ENCODE results near the gene CDC42BPA. TPM values are rescaled to one million over a fixed set of nuclear protein-coding genes. Genes with fewer than 3 reads are reported as not detected.

The CDC42BPA gene
- total RNA-seq, 4 donors from 2014 or later = 16.8 to 26.9 (median 22.5) TPM

- no peak for TF ChIP-seq CTCF (IDR thresholded peaks at IDR 0.05)
- no peak for TF ChIP-seq POLR2A (IDR thresholded peaks at IDR 0.05)
- 90 to 92% methylated on average over 2 of the region's 2 CpGs for WGBS, 2 donors
- no peak overlapping the region for H3K4me3 ChIP-seq (ENCODE audit: low read depth, poor library complexity, severe bottlenecking)
Measured at GRCh38 chr1:227321035-227321434, 2.7 kb upstream of the CDC42BPA start.

GRCh38 chr1:227320476-227320875 is 2.2 kb upstream of the CDC42BPA start:
- TF ChIP-seq POLR2A (IDR thresholded peaks at IDR 0.05) (no peak), CTCF (IDR thresholded peaks at IDR 0.05) (no peak)
- H3K4me3 ChIP-seq (ENCODE audit: low read depth, poor library complexity, severe bottlenecking) = no peak overlapping the region
- intact Hi-C loops (cut with DNase I; ENCODE audit: low total_unique reads) = no loop called here
- WGBS, 2 donors = 70 to 84% methylated on average over 4 of the region's 4 CpGs
- no peak for DNase-seq (ENCODE audit: low spot score in 2 of 2)

More at GRCh38 chr1:227321035-227321434, 2.7 kb upstream of the CDC42BPA start:
- intact Hi-C loops (cut with DNase I; ENCODE audit: low total_unique reads) = no loop called here
- no peak for DNase-seq (ENCODE audit: low spot score in 2 of 2)

GRCh38 chr1:227318853-227319607 is 738 bp upstream of the CDC42BPA start:
- peak; percentile 30 to 87 for DNase-seq (ENCODE audit: low spot score in 2 of 2)
- H3K4me3 ChIP-seq (ENCODE audit: low read depth, poor library complexity, severe bottlenecking) = peak overlapping the region; percentile 84
- intact Hi-C loops (cut with DNase I; ENCODE audit: low total_unique reads) = no loop called here
- 7% methylated on average over 27 to 30 of the region's 30 CpGs for WGBS, 2 donors
- TF ChIP-seq POLR2A (IDR thresholded peaks at IDR 0.05) (no peak), CTCF (IDR thresholded peaks at IDR 0.05) (no peak)

GRCh38 chr1:227317523-227318015 is 723 bp downstream of the CDC42BPA start:
- H3K4me3 ChIP-seq (ENCODE audit: low read depth, poor library complexity, severe bottlenecking) = peak overlapping the region; percentile 84
- WGBS, 2 donors = 0 to 1% methylated on average over 30 of the region's 30 CpGs
- intact Hi-C loops (cut with DNase I; ENCODE audit: low total_unique reads) = no loop called here
- TF ChIP-seq POLR2A (IDR thresholded peaks at IDR 0.05) (no peak), CTCF (IDR thresholded peaks at IDR 0.05) (no peak)
- peak; percentile 16 to 89 for DNase-seq (ENCODE audit: low spot score in 2 of 2)

GRCh38 chr1:227317011-227317451 is 1.3 kb downstream of the CDC42BPA start:
- intact Hi-C loops (cut with DNase I; ENCODE audit: low total_unique reads) = no loop called here
- TF ChIP-seq POLR2A (IDR thresholded peaks at IDR 0.05) = no peak
- no peak for TF ChIP-seq CTCF (IDR thresholded peaks at IDR 0.05)
- H3K4me3 ChIP-seq (ENCODE audit: low read depth, poor library complexity, severe bottlenecking) = no peak overlapping the region
- WGBS, 2 donors = 17 to 30% methylated on average over 6 of the region's 6 CpGs
- no peak for DNase-seq (ENCODE audit: low spot score in 2 of 2)

All from lower leg skin (tissue), 4 donors.